ENCODE data around the gene C1QTNF3.
"Not testable (repeated sequence)": the region's sequence is repeated elsewhere in the genome, so short reads cannot be mapped to it uniquely, and the experiment has no call there.

Gene C1QTNF3

GRCh38 chr5:34031117-34031516 lies 11.9 kb downstream of the C1QTNF3 start:
- H3K9ac ChIP-seq (ENCODE audit: low read length) = no peak overlapping the region
- TF ChIP-seq EZH2phosphoT487 (conservative IDR thresholded peaks at IDR 0.05; ENCODE audit: low read length) (no peak), CTCF (IDR thresholded peaks at IDR 0.05; ENCODE audit: insufficient read depth, low read length, poor library complexity, severe bottlenecking) (no peak)
- H3K79me2 ChIP-seq (ENCODE audit: insufficient read depth, low read length) = no peaks in the 10 kb centered on the region
- no peaks in the 10 kb centered on the region for H3F3A ChIP-seq (ENCODE audit: insufficient read depth)
- no peaks in the 10 kb centered on the region for H3K9me3 ChIP-seq (ENCODE audit: insufficient read depth, low read length)
- H4K20me1 ChIP-seq (ENCODE audit: low read depth, low read length) = no peaks in the 10 kb centered on the region
- no peak overlapping the region for H3K27ac ChIP-seq (ENCODE audit: low read depth, low read length)
- no peak overlapping the region for H3K4me3 ChIP-seq (ENCODE audit: insufficient read depth, low read length, poor library complexity, severe bottlenecking)
- H3K4me2 ChIP-seq (ENCODE audit: low read depth, low read length, poor library complexity, severe bottlenecking) = no peak overlapping the region
- no peak overlapping the region for H2AFZ ChIP-seq (ENCODE audit: low read depth, low read length, severe bottlenecking)
- H3K27me3 ChIP-seq (ENCODE audit: low read length) = no peaks in the 10 kb centered on the region
- H3K36me3 ChIP-seq (ENCODE audit: low read length) = no peaks in the 10 kb centered on the region
- no peaks in the 10 kb centered on the region for H3K9me2 ChIP-seq (replicated peaks; ENCODE audit: insufficient read depth, low read length)

- H3K4me3 ChIP-seq (ENCODE audit: insufficient read depth, low read length, poor library complexity, severe bottlenecking); H3K9me3 ChIP-seq (ENCODE audit: insufficient read depth, low read length); H3K27ac ChIP-seq (ENCODE audit: low read depth, low read length); H3K9ac ChIP-seq (ENCODE audit: low read length); H3K36me3 ChIP-seq (ENCODE audit: low read length); H3K79me2 ChIP-seq (ENCODE audit: insufficient read depth, low read length); H4K20me1 ChIP-seq (ENCODE audit: low read depth, low read length); H3F3A ChIP-seq (ENCODE audit: insufficient read depth); H3K4me2 ChIP-seq (ENCODE audit: low read depth, low read length, poor library complexity, severe bottlenecking); H3K9me2 ChIP-seq (replicated peaks; ENCODE audit: insufficient read depth, low read length); H3K27me3 ChIP-seq (ENCODE audit: low read length); H2AFZ ChIP-seq (ENCODE audit: low read depth, low read length, severe bottlenecking): not testable (repeated sequence)
Measured at GRCh38 chr5:34030585-34030984, 12.4 kb downstream of the C1QTNF3 start.

- Histone ChIP-seq H3K36me3 (ENCODE audit: low read length) (no peaks in the 10 kb centered on the region), H3K9ac (ENCODE audit: low read length) (no peak overlapping the region), H3K79me2 (ENCODE audit: insufficient read depth, low read length) (no peaks in the 10 kb centered on the region), H3K27ac (ENCODE audit: low read depth, low read length) (no peak overlapping the region), H3K9me3 (ENCODE audit: insufficient read depth, low read length) (no peaks in the 10 kb centered on the region), H2AFZ (ENCODE audit: low read depth, low read length, severe bottlenecking) (no peak overlapping the region), H3K27me3 (ENCODE audit: low read length) (no peaks in the 10 kb centered on the region), H3K4me2 (ENCODE audit: low read depth, low read length, poor library complexity, severe bottlenecking) (no peak overlapping the region), H3K4me3 (ENCODE audit: insufficient read depth, low read length, poor library complexity, severe bottlenecking) (no peak overlapping the region), H3K9me2 (replicated peaks; ENCODE audit: insufficient read depth, low read length) (no peaks in the 10 kb centered on the region), H3F3A (ENCODE audit: insufficient read depth) (no peaks in the 10 kb centered on the region), H4K20me1 (ENCODE audit: low read depth, low read length) (no peaks in the 10 kb centered on the region)
- TF ChIP-seq CTCF (IDR thresholded peaks at IDR 0.05; ENCODE audit: insufficient read depth, low read length, poor library complexity, severe bottlenecking) (no peak), EZH2phosphoT487 (conservative IDR thresholded peaks at IDR 0.05; ENCODE audit: low read length) (no peak)
Measured at GRCh38 chr5:34030048-34030447, 13.0 kb downstream of the C1QTNF3 start.

GRCh38 chr5:34028349-34028748 lies 14.7 kb downstream of the C1QTNF3 start:
- no peaks in the 10 kb centered on the region for H3K9me2 ChIP-seq (replicated peaks; ENCODE audit: insufficient read depth, low read length)
- H3K9me3 ChIP-seq (ENCODE audit: insufficient read depth, low read length) = no peaks in the 10 kb centered on the region
- TF ChIP-seq EZH2phosphoT487 (conservative IDR thresholded peaks at IDR 0.05; ENCODE audit: low read length) (no peak), CTCF (IDR thresholded peaks at IDR 0.05; ENCODE audit: insufficient read depth, low read length, poor library complexity, severe bottlenecking) (no peak)
- H3K79me2 ChIP-seq (ENCODE audit: insufficient read depth, low read length) = no peaks in the 10 kb centered on the region
- H3K4me2 ChIP-seq (ENCODE audit: low read depth, low read length, poor library complexity, severe bottlenecking) = no peak overlapping the region
- H3K36me3 ChIP-seq (ENCODE audit: low read length) = no peaks in the 10 kb centered on the region
- H3F3A ChIP-seq (ENCODE audit: insufficient read depth) = no peaks in the 10 kb centered on the region
- H4K20me1 ChIP-seq (ENCODE audit: low read depth, low read length) = no peaks in the 10 kb centered on the region
- no peak overlapping the region for H3K9ac ChIP-seq (ENCODE audit: low read length)
- H3K27ac ChIP-seq (ENCODE audit: low read depth, low read length) = no peak overlapping the region
- no peak overlapping the region for H2AFZ ChIP-seq (ENCODE audit: low read depth, low read length, severe bottlenecking)
- no peaks in the 10 kb centered on the region for H3K27me3 ChIP-seq (ENCODE audit: low read length)
- H3K4me3 ChIP-seq (ENCODE audit: insufficient read depth, low read length, poor library complexity, severe bottlenecking) = no peak overlapping the region
